Stimulated activated CD4-positive, alpha-beta T cell treated with anti-CD3 and anti-CD28 coated beads, Interleukin-1b, Interleukin-23, amount 100 ng/mL, for 24 hours (primary cell): ENCODE measurements around the gene RAMACL.
"Not testable (repeated sequence)": the region's sequence is repeated elsewhere in the genome, so short reads cannot be mapped to it uniquely, and the experiment has no call there.

Experiments used
- DNase-seq, 4 experiments: peaks; one replicate each; pipeline ENCODE4 v3.0.0-alpha.2; 2020; ENCODE audit warnings: low read depth in 4 of 4, low spot score in 1 of 4

The RAMACL gene

DNA sequence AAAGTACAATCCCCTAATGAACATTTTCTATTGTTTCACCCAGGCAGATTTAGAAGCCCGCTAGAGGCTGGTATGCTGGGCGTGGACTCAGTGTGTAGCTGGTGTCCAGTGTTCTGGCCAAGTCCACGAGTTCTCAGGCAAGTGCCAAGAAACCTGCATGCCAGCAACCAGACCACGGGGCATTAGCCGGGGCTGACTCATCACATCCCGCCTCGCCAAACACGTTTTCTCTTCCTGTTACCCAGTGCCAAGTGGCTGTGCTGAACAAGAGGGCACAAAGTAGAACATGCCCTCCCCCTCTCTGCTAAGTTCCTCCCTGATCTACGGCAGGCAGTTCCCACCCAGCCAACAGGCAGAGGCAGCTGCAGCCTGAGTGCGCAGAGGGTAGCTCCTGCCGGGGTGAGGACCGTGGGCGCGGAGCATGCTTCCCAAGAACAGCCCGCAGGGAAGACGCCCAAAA lies 29.6 kb downstream of the RAMACL start:
- DNase-seq: no peak

DNA sequence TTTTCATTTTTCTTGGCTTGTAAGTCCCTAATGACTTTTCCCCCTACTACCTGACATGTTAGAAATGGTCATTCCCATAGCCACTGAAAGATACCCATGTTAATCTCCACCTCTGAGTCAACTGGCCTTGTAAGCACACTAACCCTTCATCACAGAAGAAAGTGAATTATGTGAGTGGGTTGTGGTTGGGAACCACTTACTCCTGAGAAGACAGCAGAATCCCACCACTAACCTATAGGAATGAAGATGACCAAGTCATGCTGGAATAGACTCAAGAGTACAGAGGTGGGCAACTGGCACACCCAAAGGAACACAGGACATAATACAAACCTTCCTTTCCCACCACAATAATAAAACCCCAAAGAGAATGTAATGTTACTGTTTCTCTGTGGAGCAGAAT lies 30.1 kb downstream of the RAMACL start:
- DNase-seq: no peak

DNA sequence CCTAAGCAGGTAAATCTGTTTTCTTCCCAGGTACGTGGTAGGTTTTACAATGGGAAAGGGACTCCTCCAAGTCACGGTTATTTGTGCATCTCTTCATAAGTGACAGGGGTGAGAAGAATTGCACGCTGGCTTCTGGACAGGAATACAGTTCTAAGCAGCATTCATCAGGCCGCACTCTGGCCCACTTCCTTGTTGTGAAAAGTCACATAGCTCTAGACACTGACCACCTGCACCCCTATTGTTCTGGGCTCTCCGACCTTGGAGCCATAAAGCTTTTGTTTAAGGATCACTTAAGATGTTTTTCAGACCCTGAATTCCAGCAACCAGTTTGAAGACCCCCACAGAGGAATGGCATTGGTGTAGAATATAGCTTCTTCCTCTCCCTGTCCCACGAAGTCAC lies 31.4 kb downstream of the RAMACL start:
- DNase-seq: no peak

DNA sequence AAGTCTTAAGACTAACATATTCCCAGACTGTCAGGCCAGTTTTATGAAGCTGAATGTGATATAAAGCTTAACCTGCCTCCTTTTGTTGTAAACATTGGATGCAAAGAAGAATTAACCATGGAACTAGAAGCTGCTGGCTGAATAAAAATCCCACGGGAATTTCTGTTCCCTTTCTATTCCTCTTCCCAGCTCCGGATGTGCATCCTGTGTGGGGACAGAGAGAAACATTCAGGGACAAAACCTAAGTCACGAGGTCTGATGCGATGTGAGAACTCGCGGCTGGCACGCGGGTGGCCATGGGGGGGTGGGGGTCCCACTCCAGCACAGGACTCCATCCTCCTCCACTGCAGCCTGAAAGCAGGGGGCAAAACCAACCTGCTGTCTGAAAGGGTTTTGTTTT lies 32.2 kb downstream of the RAMACL start:
- no peak for DNase-seq

DNA sequence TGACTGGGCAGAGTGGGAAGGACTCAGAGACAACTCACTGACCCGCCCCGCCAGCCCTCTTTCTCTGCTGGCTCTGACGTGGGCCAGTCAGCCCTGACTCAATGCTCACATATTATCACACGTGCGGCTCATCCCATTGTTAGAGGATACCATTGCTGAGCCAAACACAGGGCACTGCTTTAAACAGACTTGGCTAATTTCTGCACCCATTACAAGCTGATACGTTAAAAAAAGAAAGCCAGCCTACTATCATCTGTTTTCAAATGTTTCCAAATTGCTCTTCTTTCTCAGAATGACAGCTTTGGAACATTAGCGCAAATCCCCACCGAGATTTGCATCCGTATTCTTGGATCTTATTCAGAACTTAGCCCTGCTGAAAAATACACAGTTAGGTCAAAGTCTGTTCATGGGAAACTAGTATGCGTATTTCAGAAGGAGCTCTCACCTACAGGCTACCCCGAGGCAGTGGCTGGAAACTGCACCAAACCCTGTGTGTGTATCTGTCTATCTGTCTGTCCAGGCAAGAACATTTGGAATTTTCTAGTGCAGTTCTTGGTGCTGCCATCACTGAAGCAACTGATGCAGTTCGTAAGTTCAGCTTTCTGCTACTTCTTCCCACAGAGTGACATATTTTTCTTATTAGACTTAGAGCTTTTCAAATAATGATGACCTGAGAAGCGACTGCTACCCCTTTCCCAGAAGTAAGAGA lies 32.8 kb downstream of the RAMACL start:
- DNase-seq: no peak

DNA sequence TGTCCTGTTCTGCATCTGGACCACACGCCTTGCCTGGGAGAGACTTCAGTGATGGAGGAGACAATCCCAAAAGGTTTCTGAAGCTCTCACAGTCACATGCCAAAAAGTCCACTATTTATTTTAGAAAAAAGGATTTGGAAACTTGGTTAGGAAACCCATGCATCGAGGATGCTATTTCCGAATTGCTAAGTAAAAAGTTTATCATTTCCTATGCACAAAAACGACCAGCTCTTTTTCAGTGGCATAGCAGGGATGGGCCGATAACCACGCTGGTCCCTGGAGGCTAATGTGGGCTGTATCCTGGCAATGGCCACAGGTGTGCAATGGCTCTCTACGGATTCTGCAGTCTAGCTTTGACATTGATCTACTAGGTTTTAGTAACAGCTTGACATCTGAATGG lies 33.9 kb downstream of the RAMACL start:
- no peak for DNase-seq

DNA sequence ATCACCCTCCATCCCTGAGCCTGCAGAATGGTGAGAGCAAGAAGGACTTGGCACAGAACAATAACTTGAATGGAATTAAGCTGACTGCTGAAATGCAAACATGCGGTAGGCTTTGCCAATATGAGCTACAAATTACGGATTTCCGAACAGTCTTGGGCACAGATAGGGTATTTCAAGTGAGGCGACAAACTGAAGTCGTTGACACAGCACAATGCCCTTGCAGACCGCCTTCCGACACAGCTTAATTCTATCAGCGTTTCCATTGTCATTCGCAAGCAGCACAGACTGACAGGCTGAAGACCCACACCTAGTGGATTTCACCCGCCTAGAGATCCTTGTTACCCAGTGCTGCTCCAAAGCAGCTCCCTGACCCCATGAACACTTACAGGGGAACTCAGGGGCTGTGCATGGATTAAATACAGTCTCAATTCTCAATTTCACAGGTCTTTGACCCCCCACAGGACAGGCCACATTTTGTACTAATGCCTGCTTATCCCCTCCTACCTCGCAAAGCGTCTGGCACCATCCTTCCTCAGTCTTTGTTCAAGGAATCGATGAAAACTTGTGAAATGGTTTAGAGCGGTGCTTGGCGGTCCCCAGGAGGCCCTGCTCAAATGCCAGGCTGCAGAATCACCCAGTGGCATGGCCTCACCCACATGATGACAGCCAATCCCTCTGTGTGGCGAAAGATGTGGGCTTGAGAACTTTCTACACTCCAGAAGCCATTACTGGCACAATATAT lies 34.6 kb downstream of the RAMACL start:
- DNase-seq: no peak

DNA sequence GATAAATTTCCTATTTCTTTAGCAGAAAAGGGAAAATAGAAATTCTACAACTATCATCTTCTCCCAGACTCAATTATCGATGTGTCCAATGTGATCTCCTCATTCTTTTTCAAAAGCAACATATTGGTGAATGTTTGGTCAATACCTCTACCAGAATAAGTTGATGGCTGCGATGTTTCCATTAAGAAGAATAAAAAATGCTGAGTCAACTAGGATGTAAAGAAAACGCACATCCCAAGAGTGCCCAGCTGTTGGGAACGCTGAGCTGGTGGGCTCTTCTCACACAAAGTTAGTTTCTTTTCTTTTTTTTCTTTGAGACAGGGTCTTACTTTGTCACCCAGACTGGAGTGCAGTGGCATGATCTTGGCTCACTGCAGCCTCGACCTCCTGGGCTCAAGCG lies 39.8 kb downstream of the RAMACL start:
- DNase-seq: no peak

DNA sequence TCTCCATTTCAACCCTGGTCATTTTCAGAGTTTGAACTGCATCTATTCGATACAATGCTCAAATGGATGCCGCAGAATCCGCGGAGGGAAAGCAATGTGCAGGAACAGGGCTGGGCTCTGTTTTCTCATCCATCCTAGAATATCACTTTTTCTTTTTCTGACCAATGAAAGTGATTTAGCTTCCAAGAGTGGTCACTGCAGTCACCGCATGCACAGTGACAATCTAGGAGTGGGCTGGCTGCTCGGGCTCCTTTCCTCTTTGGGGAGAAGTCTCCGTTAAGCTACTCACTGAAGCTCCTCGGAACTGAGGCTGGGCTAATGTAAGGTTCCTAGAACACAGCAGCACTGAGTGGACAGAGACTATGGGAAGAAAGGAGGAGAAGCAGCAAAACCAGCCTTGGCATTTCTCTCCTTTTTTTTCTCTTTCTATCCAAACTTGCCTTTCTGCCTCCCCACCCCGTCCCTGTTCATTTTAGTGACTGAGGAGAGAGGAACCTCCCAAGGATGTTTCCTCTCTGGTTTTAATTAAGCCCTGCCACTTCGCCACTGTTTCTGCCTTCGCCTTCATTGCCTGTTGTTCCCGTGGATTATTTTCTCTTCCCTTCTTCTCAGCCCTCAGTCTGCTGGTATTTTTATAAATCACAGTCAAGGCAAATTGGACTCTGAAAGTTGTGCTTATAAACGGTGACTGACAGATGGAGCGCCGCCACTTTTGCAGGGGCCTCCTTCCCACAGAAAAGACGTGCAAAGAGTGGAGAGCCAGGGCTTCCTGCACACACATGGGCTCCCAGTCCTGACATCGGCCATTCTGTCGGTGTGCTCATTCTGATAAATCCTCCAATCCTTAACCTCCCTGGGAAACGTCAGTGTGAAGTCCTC lies 41.1 kb downstream of the RAMACL start:
- no peak for DNase-seq

DNA sequence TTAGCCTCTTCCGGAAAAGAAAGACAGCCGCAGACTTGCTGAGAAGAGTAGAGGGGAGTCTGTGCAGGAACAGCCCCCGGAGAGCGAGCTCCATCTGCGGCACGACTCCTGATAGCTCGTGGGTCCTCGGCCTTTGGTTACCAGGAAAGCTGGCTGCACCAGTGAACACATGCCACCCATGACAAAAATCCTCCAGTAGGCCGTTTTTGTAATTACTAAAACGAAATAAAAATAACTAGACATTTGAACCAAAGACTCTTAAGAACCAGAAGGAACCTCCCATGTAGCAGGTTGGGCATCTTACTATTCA lies 42.2 kb downstream of the RAMACL start:
- no peak for DNase-seq

DNA sequence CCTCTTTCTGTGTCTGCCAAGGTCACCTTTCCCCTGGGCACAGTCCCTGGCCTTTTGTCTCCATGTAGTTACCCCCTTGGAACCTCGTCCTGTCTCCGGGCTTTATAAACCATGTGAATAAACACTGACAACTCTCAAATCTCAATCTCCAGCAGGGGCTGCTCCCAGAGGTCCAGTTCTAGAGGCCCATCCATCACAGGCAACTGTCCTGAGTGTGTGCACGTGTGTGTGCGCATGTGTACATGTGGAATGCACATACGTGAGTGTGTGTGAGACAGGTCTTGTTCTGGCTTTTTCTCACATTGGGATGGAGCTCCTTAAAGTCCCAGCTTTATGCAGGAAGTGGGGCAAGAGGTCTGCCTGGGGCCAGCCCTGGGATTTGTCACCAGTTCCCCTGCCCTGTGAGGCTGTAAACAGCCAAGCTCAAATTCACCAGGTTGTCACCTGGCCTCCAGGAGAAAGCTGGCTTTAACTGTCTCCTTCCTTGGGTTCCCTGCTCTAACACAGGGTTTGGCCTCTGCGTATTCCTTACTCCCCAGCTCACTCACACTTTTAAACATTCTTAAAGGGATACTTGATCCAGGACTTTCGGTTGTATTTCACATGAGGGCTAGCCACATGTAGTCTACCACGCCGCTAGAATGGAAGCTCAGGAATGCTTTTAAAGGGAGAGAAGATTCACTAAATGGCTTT lies 42.7 kb downstream of the RAMACL start:
- DNase-seq: no peak

DNA sequence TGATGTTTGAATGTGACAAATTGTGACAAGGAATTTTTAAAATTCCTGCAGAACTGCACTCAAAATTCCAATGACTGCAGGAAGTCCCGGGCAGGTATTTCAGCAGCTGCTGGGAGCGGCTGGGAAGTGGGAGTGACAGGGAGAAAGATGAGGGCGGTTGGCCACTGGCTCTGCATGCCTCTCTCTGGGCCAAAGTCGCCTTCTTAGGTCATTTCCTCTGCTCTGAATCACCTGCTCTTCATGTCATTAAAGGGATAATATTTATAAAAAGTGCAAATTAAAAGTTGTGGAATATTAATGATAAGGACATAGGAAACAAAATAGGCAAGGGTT lies 43.9 kb downstream of the RAMACL start:
- no peak for DNase-seq

DNA sequence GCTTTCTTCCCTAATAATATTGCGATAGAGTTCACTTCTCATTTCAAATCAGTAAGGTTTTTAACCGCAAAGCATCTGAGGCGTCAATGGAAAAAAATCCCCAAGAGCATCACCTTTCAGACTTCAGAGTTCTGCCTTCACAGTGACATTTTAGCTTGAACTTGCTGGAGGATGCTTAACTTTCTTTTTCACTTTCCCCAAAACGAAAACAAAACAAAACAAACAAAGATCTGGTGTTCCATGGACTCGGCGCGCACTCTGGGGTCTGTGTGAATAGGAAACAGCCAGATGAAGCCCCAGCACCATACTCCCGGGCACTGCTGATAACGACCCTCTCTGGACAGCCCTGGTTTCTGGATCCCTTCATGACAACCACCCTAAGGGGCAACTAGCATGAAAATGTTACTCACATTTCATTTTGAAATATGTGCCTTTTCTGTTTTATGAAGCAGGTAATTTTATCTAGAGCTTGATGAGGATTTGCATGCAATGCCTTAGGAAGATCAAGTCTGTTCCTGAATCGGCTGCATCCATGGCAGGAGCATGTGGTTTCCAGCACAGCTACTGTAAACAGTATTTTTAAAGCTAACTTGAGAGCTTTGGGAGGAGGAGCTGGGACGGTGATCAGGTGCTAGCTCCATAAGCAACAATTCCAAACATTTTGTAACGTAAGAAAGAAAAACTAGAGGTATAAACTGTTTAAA lies 44.5 kb downstream of the RAMACL start:
- no peak for DNase-seq

DNA sequence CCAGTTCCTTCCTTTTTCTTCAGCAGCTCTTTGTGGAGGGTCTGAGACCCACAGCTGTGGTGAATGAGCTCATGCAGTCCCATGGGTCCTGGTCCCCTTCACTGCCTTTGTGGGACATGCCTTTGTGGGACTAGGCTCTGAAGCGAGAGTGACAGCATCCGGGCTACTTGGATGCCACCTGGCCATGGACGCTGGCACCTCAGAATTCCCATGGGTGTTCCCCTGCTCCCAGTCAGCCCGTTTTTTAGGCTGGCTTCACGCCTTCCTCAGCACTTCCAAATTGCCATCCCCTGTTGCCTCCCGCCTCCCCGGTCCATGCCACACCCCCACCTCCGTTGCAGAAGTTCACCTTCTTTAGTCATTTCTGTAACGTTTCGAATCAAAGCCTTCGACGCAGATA lies 45.1 kb downstream of the RAMACL start:
- DNase-seq: no peak

DNA sequence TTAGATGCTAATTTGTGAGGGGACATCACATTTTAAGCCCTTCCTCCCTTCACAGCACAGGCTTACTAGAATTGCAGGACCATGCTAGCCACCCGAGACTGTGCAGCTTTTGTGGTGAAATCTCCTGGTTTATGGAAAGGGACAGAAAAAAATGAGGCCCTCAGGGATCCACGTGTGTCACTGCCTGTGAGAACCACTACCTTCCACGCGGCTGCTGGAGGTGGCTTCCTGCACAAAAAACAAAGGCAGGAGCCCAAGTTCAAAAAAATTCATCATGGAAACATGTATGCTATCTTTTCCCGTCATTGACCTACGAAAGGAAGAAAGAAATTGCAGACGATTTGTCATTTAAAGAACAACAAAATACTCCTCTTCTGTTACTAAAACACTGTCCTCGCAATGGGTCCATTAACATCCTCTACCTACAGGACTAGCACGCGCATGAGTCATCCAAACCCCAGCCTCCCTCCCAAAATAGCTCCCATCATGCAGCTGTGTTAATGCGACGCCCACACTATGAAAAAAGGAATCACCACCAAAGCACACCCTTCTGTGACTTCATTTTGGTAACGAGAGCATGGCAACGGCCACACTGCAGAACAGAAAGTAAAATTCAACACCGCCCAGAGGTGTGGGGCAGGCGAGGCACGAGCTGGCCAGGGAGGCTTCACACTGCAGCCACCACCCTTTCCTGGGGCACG lies 45.7 kb downstream of the RAMACL start:
- peak; percentile 10 to 50 (median 22) for DNase-seq

DNA sequence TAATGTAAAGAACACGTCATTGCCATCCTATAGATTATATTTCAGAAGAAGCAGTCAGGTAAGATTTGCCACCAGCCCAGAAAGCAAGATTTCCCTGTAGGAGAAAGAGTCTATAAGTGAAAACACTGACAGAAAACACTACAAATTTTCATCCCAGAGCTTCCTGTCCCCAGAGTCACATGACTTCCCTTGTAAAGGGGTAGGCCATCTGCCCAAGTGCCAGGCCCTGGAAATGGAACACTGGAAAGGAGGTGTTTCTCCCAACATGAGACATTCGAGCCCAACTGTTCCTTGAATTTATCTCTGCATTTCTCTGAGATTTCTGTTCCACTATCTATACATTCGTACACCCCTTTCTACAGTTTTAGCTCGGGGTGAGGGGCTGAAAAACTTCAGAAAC lies 46.9 kb downstream of the RAMACL start:
- no peak for DNase-seq

DNA sequence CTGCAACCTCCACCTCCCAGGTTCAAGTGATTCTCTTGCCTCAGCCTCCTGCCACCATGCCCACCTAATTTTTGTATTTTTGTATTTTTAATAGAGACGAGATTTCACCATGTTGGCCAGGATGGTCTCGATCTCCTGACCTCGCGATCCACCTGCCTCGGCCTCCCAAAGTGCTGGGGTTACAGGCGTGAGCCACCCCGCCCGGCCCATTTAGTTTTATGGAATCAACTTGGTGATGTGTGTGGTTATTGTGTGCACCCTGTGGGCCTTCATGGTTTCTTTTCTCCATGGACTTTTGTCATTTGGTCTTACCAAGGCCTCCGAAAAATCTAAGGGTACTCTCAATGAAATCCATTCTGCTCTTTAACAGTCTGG lies 47.5 kb downstream of the RAMACL start:
- not testable (repeated sequence) for DNase-seq

DNA sequence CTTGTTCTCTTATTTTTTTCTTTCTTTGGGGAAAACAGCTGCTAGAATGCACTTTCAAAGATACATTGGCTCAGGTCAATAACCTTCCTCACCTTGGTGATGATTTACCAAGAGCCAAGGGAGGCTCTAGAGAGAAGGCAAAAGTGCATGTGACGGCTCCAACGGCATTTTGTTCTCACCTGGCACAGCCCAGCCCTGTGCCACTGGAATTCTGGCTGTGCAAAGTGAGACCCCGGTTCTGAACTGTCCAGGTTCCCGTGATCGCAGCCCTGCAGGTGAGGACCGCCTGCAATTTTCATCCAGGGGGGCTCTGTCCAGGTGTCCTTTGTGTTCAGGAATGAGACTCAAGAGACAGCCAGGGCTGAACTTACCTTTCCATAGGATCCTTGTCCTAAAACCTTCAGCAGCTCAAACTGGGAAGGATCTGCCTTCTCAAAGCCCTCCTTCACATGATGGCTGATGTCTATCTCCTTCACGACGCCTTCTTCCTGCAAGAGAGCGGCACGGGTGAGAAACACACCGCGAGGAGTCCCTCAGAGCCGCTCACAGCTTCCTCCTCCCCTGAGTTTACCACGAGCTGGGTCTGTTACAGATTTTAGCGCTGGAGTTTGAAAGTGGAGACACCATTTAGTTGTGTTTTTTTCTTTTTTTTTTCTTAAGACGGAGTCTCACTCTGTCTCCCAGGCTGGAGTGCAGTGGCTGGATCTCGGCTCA lies 48.0 kb downstream of the RAMACL start:
- no peak for DNase-seq

DNA sequence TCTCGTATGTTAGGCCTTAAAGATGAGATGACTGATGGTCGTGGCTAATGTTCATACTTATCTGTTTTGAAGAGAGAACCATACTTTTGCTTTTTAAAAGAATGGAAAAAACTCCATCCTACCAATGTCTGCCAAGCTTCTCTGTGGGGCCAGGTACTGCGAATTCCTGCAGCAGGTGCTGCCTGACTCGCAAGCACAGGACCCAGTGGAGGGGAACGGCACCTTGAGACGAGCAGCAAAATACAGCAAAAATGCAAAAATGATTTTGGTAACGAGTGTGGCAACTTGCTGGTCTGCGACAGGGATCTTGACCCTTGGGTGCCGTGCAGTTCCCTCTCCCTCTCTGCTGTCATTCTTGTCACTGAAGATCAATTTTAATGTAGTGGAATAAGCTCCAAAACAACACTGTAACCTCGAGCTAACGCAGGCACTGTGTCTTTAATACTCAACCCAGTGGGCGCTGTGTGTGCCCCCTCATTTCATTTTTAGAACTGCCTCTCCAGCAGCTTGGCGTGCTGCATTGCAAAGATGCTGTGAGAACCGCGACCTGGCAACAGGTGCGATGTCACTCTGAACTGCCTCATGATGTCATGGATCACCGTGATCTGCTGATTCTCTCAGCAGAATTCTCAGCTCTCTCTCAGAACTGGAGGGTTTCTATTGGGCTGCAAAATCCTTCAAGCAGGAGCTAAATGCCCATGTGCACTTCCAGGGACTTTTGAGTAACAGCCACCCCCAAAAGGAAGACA lies 51.6 kb downstream of the RAMACL start:
- DNase-seq: no peak
